Esophagus (tissue), 2 donors: Measurements from ENCODE around the gene MRPL46. TPM values are rescaled to one million over a fixed set of nuclear protein-coding genes. Genes with fewer than 3 reads are reported as not detected.

ENCODE experiments used
- H3K27ac ChIP-seq, 2 donors: one replicate each; pipeline ENCODE4 v1.5.1; 2013; ENCODE audit warnings: low read depth in 2 of 2, mild to moderate bottlenecking in 2 of 2, inconsistent platforms in 1 of 2, low read length in 1 of 2, moderate library complexity in 1 of 2
- H3K27me3 ChIP-seq, 2 donors: one replicate each; pipeline ENCODE4 v1.6.1; 2013; ENCODE audit warnings: low read length in 2 of 2, control low read depth in 1 of 2, mild to moderate bottlenecking in 1 of 2; ENCODE audit not compliant: insufficient read depth in 2 of 2, control insufficient read depth in 1 of 2
- H3K36me3 ChIP-seq, 2 donors: one replicate each; pipeline ENCODE4 v1.6.1; 2013; ENCODE audit warnings: low read length in 1 of 2; ENCODE audit not compliant: control insufficient read depth in 2 of 2, insufficient read depth in 2 of 2
- H3K4me1 ChIP-seq, 2 donors: one replicate each; pipeline ENCODE4 v1.6.1; 2013; ENCODE audit warnings: low read length in 1 of 2; ENCODE audit not compliant: control insufficient read depth in 2 of 2, insufficient read depth in 2 of 2
- H3K4me3 ChIP-seq, 2 donors: one replicate each; pipeline ENCODE4 v1.5.1; 2013; ENCODE audit warnings: low read length in 2 of 2, mild to moderate bottlenecking in 2 of 2, low read depth in 1 of 2, moderate library complexity in 1 of 2
- H3K9me3 ChIP-seq, 2 donors: one replicate each; pipeline ENCODE4 v1.6.1; 2013; ENCODE audit warnings: mild to moderate bottlenecking in 2 of 2, low read depth in 1 of 2, low read length in 1 of 2, moderate library complexity in 1 of 2; ENCODE audit not compliant: control insufficient read depth in 2 of 2, insufficient read depth in 1 of 2
- WGBS, 2 donors: extraction: QIAGEN DNeasy Blood & Tissue Kit; methylation state at CpG; one replicate each; pipeline ENCODE4 v1.1.7; 2013; 5-methylcytosine and 5-hydroxymethylcytosine counted together
- polyA plus RNA-seq, 2 donors: library from polyadenylated mRNA; stranded (reverse); fragments of 200-250 nt; gene quantifications; one replicate each; pipeline ENCODE4 v1.2.3, GENCODE V29; 2013
- donor health status: healthy with polysubstance abuse.
- donor health status: Bipolar disorder and iron deficiency.

The MRPL46 gene
- polyA plus RNA-seq, 2 donors = 18.2 to 42.8 TPM

- H3K4me3 ChIP-seq = no peak overlapping the region
- H3K4me1 ChIP-seq = no peaks in the 10 kb centered on the region
- H3K27ac ChIP-seq = no peak overlapping the region
- H3K9me3 ChIP-seq = no peaks in the 10 kb centered on the region
- H3K27me3 ChIP-seq = peaks cover 0 to 2% of the 10 kb centered on the region in 2 donors
- H3K36me3 ChIP-seq = no peaks in the 10 kb centered on the region
Observed at GRCh38 chr15:88430051-88430450, 37.1 kb downstream of the MRPL46 start.

GRCh38 chr15:88428805-88429605 is 38.2 kb downstream of the MRPL46 start:
- H3K27me3 ChIP-seq = peaks cover 0 to 2% of the 10 kb centered on the region in 2 donors
- WGBS, 2 donors = 64 to 68% methylated on average over 12 of the region's 12 CpGs
- no peak overlapping the region for H3K27ac ChIP-seq
- H3K4me1 ChIP-seq = no peaks in the 10 kb centered on the region
- H3K4me3 ChIP-seq = no peak overlapping the region
- H3K36me3 ChIP-seq = no peaks in the 10 kb centered on the region
- no peaks in the 10 kb centered on the region for H3K9me3 ChIP-seq

DNA sequence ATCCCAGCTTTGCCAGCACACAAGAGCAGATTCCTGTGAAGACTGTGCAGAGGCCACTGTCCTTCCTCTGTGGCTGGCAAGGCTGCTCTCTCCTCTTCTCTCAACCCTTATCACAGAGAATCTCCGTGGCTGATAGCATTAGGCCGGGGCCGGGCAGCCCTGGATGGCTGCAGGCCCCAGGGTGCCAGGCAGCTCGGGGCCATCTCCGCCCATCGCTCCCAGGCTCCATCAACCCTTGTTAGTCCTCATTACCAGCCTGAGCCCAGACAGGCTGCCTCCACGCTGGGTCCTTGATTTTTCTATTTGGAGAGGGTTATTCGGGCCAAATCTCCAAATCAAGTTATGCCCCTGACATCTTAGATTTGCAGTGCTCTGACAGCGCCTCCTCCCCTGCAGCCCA is 39.1 kb downstream of the MRPL46 start:
- Histone ChIP-seq H3K27ac (no peak overlapping the region), H3K36me3 (no peaks in the 10 kb centered on the region), H3K9me3 (no peaks in the 10 kb centered on the region), H3K27me3 (peaks cover 0 to 2% of the 10 kb centered on the region in 2 donors), H3K4me1 (no peaks in the 10 kb centered on the region), H3K4me3 (no peak overlapping the region)
- 55 to 57% methylated on average over 9 of the region's 9 CpGs for WGBS, 2 donors

- Histone ChIP-seq H3K27me3 (peaks cover 0 to 2% of the 10 kb centered on the region in 2 donors), H3K36me3 (no peaks in the 10 kb centered on the region), H3K27ac (no peak overlapping the region), H3K4me3 (no peak overlapping the region), H3K9me3 (no peaks in the 10 kb centered on the region), H3K4me1 (no peaks in the 10 kb centered on the region)
- WGBS, 2 donors = 54 to 72% methylated on average over 2 of the region's 2 CpGs
Observed at GRCh38 chr15:88426304-88426703, 40.9 kb downstream of the MRPL46 start.

- Histone ChIP-seq H3K4me3 (no peak overlapping the region), H3K27ac (no peak overlapping the region), H3K9me3 (no peaks in the 10 kb centered on the region), H3K36me3 (no peaks in the 10 kb centered on the region), H3K4me1 (no peaks in the 10 kb centered on the region), H3K27me3 (peaks cover 0 to 2% of the 10 kb centered on the region in 2 donors)
- 75 to 78% methylated on average over 8 of the region's 8 CpGs for WGBS, 2 donors
Observed at GRCh38 chr15:88423331-88423730, 43.9 kb downstream of the MRPL46 start.

DNA sequence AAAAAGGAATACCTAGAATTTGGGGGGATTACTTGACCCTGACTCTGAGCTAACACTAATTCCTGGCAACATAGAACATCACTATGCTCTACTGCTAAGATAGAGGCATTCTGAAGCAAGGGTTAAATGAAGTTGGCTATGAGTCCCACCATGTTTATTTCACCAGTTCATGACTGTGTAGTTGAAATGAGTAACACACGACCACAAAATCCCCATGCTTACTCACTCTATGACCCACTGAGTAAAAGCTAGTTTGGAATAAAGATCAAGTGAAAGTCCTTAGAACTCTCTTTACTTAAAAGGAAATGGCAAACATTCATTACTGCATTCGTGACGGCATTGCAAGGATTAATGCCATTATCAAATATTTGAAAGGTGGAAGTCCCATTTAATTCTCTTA is 47.4 kb downstream of the MRPL46 start:
- H3K36me3 ChIP-seq = no peaks in the 10 kb centered on the region
- WGBS, 2 donors = 27 to 29% methylated on average over 3 of the region's 3 CpGs
- H3K4me1 ChIP-seq = no peaks in the 10 kb centered on the region
- H3K27ac ChIP-seq = no peak overlapping the region
- H3K27me3 ChIP-seq = no peaks in the 10 kb centered on the region
- H3K9me3 ChIP-seq = no peaks in the 10 kb centered on the region
- H3K4me3 ChIP-seq = no peak overlapping the region

Other genes starting within 250 kb of the MRPL46 start
- under 1 TPM; 0.61 to 0.77 TPM for gene NTRK3, start 210.6 kb downstream of the MRPL46 start, polyA plus RNA-seq
- 10 to 100 TPM; 23.7 to 42.3 TPM for gene MRPS11, start 320 bp upstream of the MRPL46 start, polyA plus RNA-seq
- gene DET1, start 79.3 kb upstream of the MRPL46 start, polyA plus RNA-seq = under 1 TPM; 0.82 to 0.92 TPM
- 10 to 100 TPM in 1 of 2 donors, 1 to 10 TPM in 1; 5.5 to 10.1 TPM for gene AEN, start 154.0 kb upstream of the MRPL46 start, polyA plus RNA-seq
- gene ISG20, start 171.6 kb upstream of the MRPL46 start, polyA plus RNA-seq = 10 to 100 TPM; 25.1 to 30.4 TPM